Measurements from ENCODE around the gene MAP3K12.

DNA sequence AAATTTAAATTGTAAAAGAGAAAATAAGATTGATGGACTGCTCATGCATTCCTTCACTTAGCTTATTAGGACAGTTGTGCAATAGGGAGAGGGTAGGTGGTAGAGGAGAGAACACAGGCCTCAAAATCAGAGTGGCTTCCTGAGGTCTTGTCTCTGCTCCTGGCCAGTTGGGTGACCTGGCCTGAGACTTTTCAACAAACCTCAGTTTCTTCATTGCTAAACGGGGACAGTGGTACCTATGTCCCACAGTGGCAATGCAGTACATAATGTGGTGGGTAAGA, 2.6 kb downstream of the MAP3K12 start:
- TF ChIP-seq, protein P1, sequence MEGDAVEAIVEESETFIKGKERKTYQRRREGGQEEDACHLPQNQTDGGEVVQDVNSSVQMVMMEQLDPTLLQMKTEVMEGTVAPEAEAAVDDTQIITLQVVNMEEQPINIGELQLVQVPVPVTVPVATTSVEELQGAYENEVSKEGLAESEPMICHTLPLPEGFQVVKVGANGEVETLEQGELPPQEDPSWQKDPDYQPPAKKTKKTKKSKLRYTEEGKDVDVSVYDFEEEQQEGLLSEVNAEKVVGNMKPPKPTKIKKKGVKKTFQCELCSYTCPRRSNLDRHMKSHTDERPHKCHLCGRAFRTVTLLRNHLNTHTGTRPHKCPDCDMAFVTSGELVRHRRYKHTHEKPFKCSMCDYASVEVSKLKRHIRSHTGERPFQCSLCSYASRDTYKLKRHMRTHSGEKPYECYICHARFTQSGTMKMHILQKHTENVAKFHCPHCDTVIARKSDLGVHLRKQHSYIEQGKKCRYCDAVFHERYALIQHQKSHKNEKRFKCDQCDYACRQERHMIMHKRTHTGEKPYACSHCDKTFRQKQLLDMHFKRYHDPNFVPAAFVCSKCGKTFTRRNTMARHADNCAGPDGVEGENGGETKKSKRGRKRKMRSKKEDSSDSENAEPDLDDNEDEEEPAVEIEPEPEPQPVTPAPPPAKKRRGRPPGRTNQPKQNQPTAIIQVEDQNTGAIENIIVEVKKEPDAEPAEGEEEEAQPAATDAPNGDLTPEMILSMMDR (IDR thresholded peaks at IDR 0.05; ENCODE audit: insufficient read depth, low read depth, low read length), result no peak
- no peak for TF ChIP-seq EZH2 (IDR thresholded peaks at IDR 0.05; ENCODE audit: insufficient read depth, low read length)
